Liver (tissue), 9 donors: ENCODE measurements around the gene TRIM42. TPM values are rescaled to one million over a fixed set of nuclear protein-coding genes. Genes with fewer than 3 reads are reported as not detected.

Source experiments
- DNase-seq: peaks from one replicate; pipeline ENCODE4 v3.0.0-alpha.2; 2017; ENCODE audit warnings: low spot score
- H3K27ac ChIP-seq, 2 donors: one replicate each; pipeline ENCODE4 v1.7.0; 2013; ENCODE audit warnings: inconsistent platforms in 2 of 2, low read length in 2 of 2, control low read depth in 1 of 2, low read depth in 1 of 2, mild to moderate bottlenecking in 1 of 2
- H3K27me3 ChIP-seq, 4 donors: one replicate each; pipeline versions ENCODE4 v1.6.1 to v1.7.0; 2013; ENCODE audit warnings: low read length in 3 of 4, inconsistent platforms in 1 of 4, mild to moderate bottlenecking in 1 of 4, moderate library complexity in 1 of 4; ENCODE audit not compliant: control insufficient read depth in 4 of 4, insufficient read depth in 4 of 4
- H3K36me3 ChIP-seq, 4 donors: one replicate each; pipeline versions ENCODE4 v1.6.1 to v1.7.0; 2013; ENCODE audit warnings: low read length in 3 of 4, mild to moderate bottlenecking in 3 of 4, low read depth in 1 of 4, moderate library complexity in 1 of 4; ENCODE audit not compliant: control insufficient read depth in 4 of 4, insufficient read depth in 3 of 4
- H3K4me1 ChIP-seq, 4 donors: one replicate each; pipeline versions ENCODE4 v1.6.1 to v1.7.0; 2013; ENCODE audit warnings: low read length in 3 of 4, mild to moderate bottlenecking in 3 of 4, moderate library complexity in 1 of 4; ENCODE audit not compliant: control insufficient read depth in 4 of 4, insufficient read depth in 4 of 4
- H3K4me3 ChIP-seq, 3 donors: one replicate each; pipeline versions ENCODE4 v1.6.1 to v1.7.0; 2013; ENCODE audit warnings: low read length in 3 of 3, control low read depth in 1 of 3, low read depth in 1 of 3, mild to moderate bottlenecking in 1 of 3
- H3K9ac ChIP-seq, 2 donors: one replicate each; pipeline ENCODE4 v1.7.0; 2013; ENCODE audit warnings: low read length in 2 of 2, mild to moderate bottlenecking in 2 of 2, moderate library complexity in 2 of 2, control low read depth in 1 of 2, low read depth in 1 of 2
- H3K9me3 ChIP-seq, 4 donors: one replicate each; pipeline versions ENCODE4 v1.6.1 to v1.7.0; 2013; ENCODE audit warnings: low read length in 3 of 4; ENCODE audit not compliant: control insufficient read depth in 4 of 4
- CTCF ChIP-seq: fragments of 150-350 bp; IDR thresholded peaks from 2 replicates; pipeline ENCODE4 v1.5.1; 2017; ENCODE audit warnings: improper control_type of control experiment, low read depth, low read length; ENCODE audit not compliant: missing input control
- EGR1 ChIP-seq, 2 donors: IDR thresholded peaks; 2 replicates each; pipeline ENCODE4 v1.6.1; 2016 to 2018; ENCODE audit warnings: antibody characterized with exemption in 2 of 2, low read depth in 2 of 2
- FOXA2 ChIP-seq: IDR thresholded peaks from 2 replicates; pipeline ENCODE4 v1.6.1; 2016; ENCODE audit warnings: antibody characterized with exemption
- GABPA ChIP-seq, 2 donors: IDR thresholded peaks in 1 of 2; conservative IDR thresholded peaks in 1 of 2; 2 replicates each; pipeline ENCODE4 v1.6.1; 2016; ENCODE audit warnings: antibody characterized with exemption in 2 of 2, mild to moderate bottlenecking in 1 of 2, moderate library complexity in 1 of 2
- HNF4A ChIP-seq, 2 donors: conservative IDR thresholded peaks; 2 replicates each; pipeline ENCODE4 v1.6.1; 2016; ENCODE audit warnings: antibody characterized with exemption in 2 of 2, mild to moderate bottlenecking in 2 of 2
- JUND ChIP-seq, 2 donors: IDR thresholded peaks; 2 replicates each; pipeline ENCODE4 v1.6.1; 2016; ENCODE audit warnings: antibody characterized with exemption in 2 of 2
- MAX ChIP-seq: IDR thresholded peaks from 2 replicates; pipeline ENCODE4 v1.6.1; 2016; ENCODE audit warnings: antibody characterized with exemption
- RXRA ChIP-seq, 2 donors: IDR thresholded peaks; 2 replicates each; pipeline ENCODE4 v1.6.1; 2017 to 2018; ENCODE audit warnings: antibody characterized with exemption in 2 of 2, mild to moderate bottlenecking in 1 of 2
- SP1 ChIP-seq: IDR thresholded peaks from 2 replicates; pipeline ENCODE4 v1.6.1; 2018; ENCODE audit warnings: antibody characterized with exemption, mild to moderate bottlenecking
- TAF1 ChIP-seq: conservative IDR thresholded peaks from 2 replicates; pipeline ENCODE4 v1.6.1; 2016; ENCODE audit warnings: antibody characterized with exemption, mild to moderate bottlenecking
- YY1 ChIP-seq: IDR thresholded peaks from 2 replicates; pipeline ENCODE4 v1.6.1; 2016; ENCODE audit warnings: antibody characterized with exemption, mild to moderate bottlenecking
- ZBTB33 ChIP-seq: IDR thresholded peaks from 2 replicates; pipeline ENCODE4 v1.6.1; 2016; ENCODE audit warnings: antibody characterized with exemption
- WGBS: extraction: QIAGEN DNeasy Blood & Tissue Kit; methylation state at CpG from one replicate; pipeline ENCODE4 v1.1.7; 2013; 5-methylcytosine and 5-hydroxymethylcytosine counted together
- polyA plus RNA-seq, 2 donors: library from polyadenylated mRNA; stranded (reverse) in 1 of 2; unstranded in 1 of 2; fragments of 200-250 nt in 1 of 2; fragments of >200 nt in 1 of 2; fragmentation: Nextera tagmentation in 1 of 2; extraction: Ambion mirVana in 1 of 2; gene quantifications; one replicate each; pipeline versions ENCODE4 v1.2.1 to v1.2.3, GENCODE V29; 2013 to 2015
- total RNA-seq, 2 donors: library from RNA; depleted of rRNA; stranded (reverse); fragments of >200 nt; gene quantifications; one replicate each; pipeline ENCODE4 v1.2.3, GENCODE V29; 2014
- TF ChIP-seq, protein P1 (sequence below): IDR thresholded peaks from 2 replicates; pipeline ENCODE4 v1.6.1; 2016; ENCODE audit warnings: antibody characterized with exemption, mild to moderate bottlenecking
- TF ChIP-seq, protein P2 (sequence below): IDR thresholded peaks from 2 replicates; pipeline ENCODE4 v1.6.1; 2016; ENCODE audit warnings: antibody characterized with exemption
- donor health status: healthy.
- donor health status: healthy.
- donor health status: healthy.
- donor health status: healthy.
- donor health status: healthy.

TRIM42 gene
- total RNA-seq (not detected), polyA plus RNA-seq (not detected)

- no peak for TF ChIP-seq JUND (IDR thresholded peaks at IDR 0.05)
- TF ChIP-seq, protein P1, sequence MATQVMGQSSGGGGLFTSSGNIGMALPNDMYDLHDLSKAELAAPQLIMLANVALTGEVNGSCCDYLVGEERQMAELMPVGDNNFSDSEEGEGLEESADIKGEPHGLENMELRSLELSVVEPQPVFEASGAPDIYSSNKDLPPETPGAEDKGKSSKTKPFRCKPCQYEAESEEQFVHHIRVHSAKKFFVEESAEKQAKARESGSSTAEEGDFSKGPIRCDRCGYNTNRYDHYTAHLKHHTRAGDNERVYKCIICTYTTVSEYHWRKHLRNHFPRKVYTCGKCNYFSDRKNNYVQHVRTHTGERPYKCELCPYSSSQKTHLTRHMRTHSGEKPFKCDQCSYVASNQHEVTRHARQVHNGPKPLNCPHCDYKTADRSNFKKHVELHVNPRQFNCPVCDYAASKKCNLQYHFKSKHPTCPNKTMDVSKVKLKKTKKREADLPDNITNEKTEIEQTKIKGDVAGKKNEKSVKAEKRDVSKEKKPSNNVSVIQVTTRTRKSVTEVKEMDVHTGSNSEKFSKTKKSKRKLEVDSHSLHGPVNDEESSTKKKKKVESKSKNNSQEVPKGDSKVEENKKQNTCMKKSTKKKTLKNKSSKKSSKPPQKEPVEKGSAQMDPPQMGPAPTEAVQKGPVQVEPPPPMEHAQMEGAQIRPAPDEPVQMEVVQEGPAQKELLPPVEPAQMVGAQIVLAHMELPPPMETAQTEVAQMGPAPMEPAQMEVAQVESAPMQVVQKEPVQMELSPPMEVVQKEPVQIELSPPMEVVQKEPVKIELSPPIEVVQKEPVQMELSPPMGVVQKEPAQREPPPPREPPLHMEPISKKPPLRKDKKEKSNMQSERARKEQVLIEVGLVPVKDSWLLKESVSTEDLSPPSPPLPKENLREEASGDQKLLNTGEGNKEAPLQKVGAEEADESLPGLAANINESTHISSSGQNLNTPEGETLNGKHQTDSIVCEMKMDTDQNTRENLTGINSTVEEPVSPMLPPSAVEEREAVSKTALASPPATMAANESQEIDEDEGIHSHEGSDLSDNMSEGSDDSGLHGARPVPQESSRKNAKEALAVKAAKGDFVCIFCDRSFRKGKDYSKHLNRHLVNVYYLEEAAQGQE, result no peak
- no peak for TF ChIP-seq ZBTB33
- TF ChIP-seq HNF4A (conservative IDR thresholded peaks at IDR 0.05), result no peak
- no peak for TF ChIP-seq EGR1 (IDR thresholded peaks at IDR 0.05; ENCODE audit: low read depth in 2 of 2)
- TF ChIP-seq MAX, result no peak
- no peak for TF ChIP-seq CTCF
- TF ChIP-seq SP1, result no peak
- no peak for TF ChIP-seq FOXA2
- DNase-seq, result no peak
- H3K27ac ChIP-seq, result no peak within 1 kb of the TSS
- no peaks in the 10 kb centered on the region for H3K9me3 ChIP-seq
- H3K4me1 ChIP-seq, result no peaks in the 10 kb centered on the region
- no peaks in the 10 kb centered on the region for H3K27me3 ChIP-seq
- 86% methylated on average over 2 of the region's 2 CpGs for WGBS
- no peak within 1 kb of the TSS for H3K9ac ChIP-seq
- H3K36me3 ChIP-seq, result no peaks in the 10 kb centered on the region
- H3K4me3 ChIP-seq, result no peak within 1 kb of the TSS
Observed at GRCh38 chr3:140677764-140678163, at the start of gene TRIM42. Gene TRIM42, plus strand, starts transcription at chr3:140678064. Its CDS starts 166 bp downstream, at chr3:140678230.

DNA sequence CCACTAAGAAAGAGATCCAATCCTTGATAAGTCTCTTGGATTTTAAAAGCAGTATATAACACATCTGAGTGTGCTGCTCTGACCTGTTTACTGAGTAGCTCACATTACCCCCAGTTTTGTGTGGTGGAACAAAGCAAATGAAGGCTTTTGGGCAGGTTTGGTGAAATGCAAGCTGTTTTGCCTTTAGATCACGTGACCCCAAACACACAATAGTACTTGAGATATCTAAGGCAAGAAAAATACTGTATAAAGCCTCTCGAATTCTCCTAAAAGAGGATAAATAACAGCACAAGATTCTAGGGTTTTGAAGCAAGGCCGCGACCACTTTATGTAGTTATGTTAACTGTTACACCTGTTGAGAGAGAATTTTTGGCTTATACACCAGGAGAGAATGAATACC, 49.3 kb upstream of the TRIM42 start:
- H3K4me1 ChIP-seq, result no peaks in the 10 kb centered on the region
- H3K9me3 ChIP-seq, result no peaks in the 10 kb centered on the region
- no peak overlapping the region for H3K27ac ChIP-seq
- TF ChIP-seq SP1, result no peak
- TF ChIP-seq TAF1, result no peak
- TF ChIP-seq, protein P2, sequence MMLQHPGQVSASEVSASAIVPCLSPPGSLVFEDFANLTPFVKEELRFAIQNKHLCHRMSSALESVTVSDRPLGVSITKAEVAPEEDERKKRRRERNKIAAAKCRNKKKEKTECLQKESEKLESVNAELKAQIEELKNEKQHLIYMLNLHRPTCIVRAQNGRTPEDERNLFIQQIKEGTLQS, result no peak
- TF ChIP-seq RXRA (IDR thresholded peaks at IDR 0.05), result no peak
- no peak for TF ChIP-seq JUND (IDR thresholded peaks at IDR 0.05)
- TF ChIP-seq EGR1 (IDR thresholded peaks at IDR 0.05; ENCODE audit: low read depth in 2 of 2), result no peak
- no peak for TF ChIP-seq YY1
- no peak for TF ChIP-seq HNF4A (conservative IDR thresholded peaks at IDR 0.05)
- TF ChIP-seq CTCF, result no peak
- no peak for TF ChIP-seq FOXA2
- no peak for TF ChIP-seq GABPA (IDR thresholded peaks at IDR 0.05 in 1 of 2, conservative IDR thresholded peaks at IDR 0.05 in 1 of 2)
- DNase-seq, result no peak
- 84% methylated on average over 4 of the region's 4 CpGs for WGBS
- no peak overlapping the region for H3K4me3 ChIP-seq
- no peaks in the 10 kb centered on the region for H3K27me3 ChIP-seq
- H3K9ac ChIP-seq, result no peak overlapping the region
- H3K36me3 ChIP-seq, result no peaks in the 10 kb centered on the region
